Liver (tissue), 9 donors: Measurements from ENCODE around the gene TUBA4A. TPM values are rescaled to one million over a fixed set of nuclear protein-coding genes. Genes with fewer than 3 reads are reported as not detected.

ENCODE experiments used
- DNase-seq: peaks from one replicate; pipeline ENCODE4 v3.0.0-alpha.2; 2017; ENCODE audit warnings: low spot score
- H3K27ac ChIP-seq, 2 donors: one replicate each; pipeline ENCODE4 v1.7.0; 2013; ENCODE audit warnings: inconsistent platforms in 2 of 2, low read length in 2 of 2, control low read depth in 1 of 2, low read depth in 1 of 2, mild to moderate bottlenecking in 1 of 2
- H3K27me3 ChIP-seq, 4 donors: one replicate each; pipeline versions ENCODE4 v1.6.1 to v1.7.0; 2013; ENCODE audit warnings: low read length in 3 of 4, inconsistent platforms in 1 of 4, mild to moderate bottlenecking in 1 of 4, moderate library complexity in 1 of 4; ENCODE audit not compliant: control insufficient read depth in 4 of 4, insufficient read depth in 4 of 4
- H3K36me3 ChIP-seq, 4 donors: one replicate each; pipeline versions ENCODE4 v1.6.1 to v1.7.0; 2013; ENCODE audit warnings: low read length in 3 of 4, mild to moderate bottlenecking in 3 of 4, low read depth in 1 of 4, moderate library complexity in 1 of 4; ENCODE audit not compliant: control insufficient read depth in 4 of 4, insufficient read depth in 3 of 4
- H3K4me1 ChIP-seq, 4 donors: one replicate each; pipeline versions ENCODE4 v1.6.1 to v1.7.0; 2013; ENCODE audit warnings: low read length in 3 of 4, mild to moderate bottlenecking in 3 of 4, moderate library complexity in 1 of 4; ENCODE audit not compliant: control insufficient read depth in 4 of 4, insufficient read depth in 4 of 4
- H3K4me3 ChIP-seq, 3 donors: one replicate each; pipeline versions ENCODE4 v1.6.1 to v1.7.0; 2013; ENCODE audit warnings: low read length in 3 of 3, control low read depth in 1 of 3, low read depth in 1 of 3, mild to moderate bottlenecking in 1 of 3
- H3K9ac ChIP-seq, 2 donors: one replicate each; pipeline ENCODE4 v1.7.0; 2013; ENCODE audit warnings: low read length in 2 of 2, mild to moderate bottlenecking in 2 of 2, moderate library complexity in 2 of 2, control low read depth in 1 of 2, low read depth in 1 of 2
- H3K9me3 ChIP-seq, 4 donors: one replicate each; pipeline versions ENCODE4 v1.6.1 to v1.7.0; 2013; ENCODE audit warnings: low read length in 3 of 4; ENCODE audit not compliant: control insufficient read depth in 4 of 4
- EGR1 ChIP-seq, 2 donors: IDR thresholded peaks; 2 replicates each; pipeline ENCODE4 v1.6.1; 2016 to 2018; ENCODE audit warnings: antibody characterized with exemption in 2 of 2, low read depth in 2 of 2
- FOXA1 ChIP-seq: IDR thresholded peaks from 2 replicates; pipeline ENCODE4 v1.6.1; 2016; ENCODE audit warnings: antibody characterized with exemption
- FOXA2 ChIP-seq: IDR thresholded peaks from 2 replicates; pipeline ENCODE4 v1.6.1; 2016; ENCODE audit warnings: antibody characterized with exemption
- GABPA ChIP-seq, 2 donors: IDR thresholded peaks in 1 of 2; conservative IDR thresholded peaks in 1 of 2; 2 replicates each; pipeline ENCODE4 v1.6.1; 2016; ENCODE audit warnings: antibody characterized with exemption in 2 of 2, mild to moderate bottlenecking in 1 of 2, moderate library complexity in 1 of 2
- HNF4A ChIP-seq, 2 donors: conservative IDR thresholded peaks; 2 replicates each; pipeline ENCODE4 v1.6.1; 2016; ENCODE audit warnings: antibody characterized with exemption in 2 of 2, mild to moderate bottlenecking in 2 of 2
- HNF4G ChIP-seq: IDR thresholded peaks from 2 replicates; pipeline ENCODE4 v1.6.1; 2016; ENCODE audit warnings: antibody characterized with exemption
- JUND ChIP-seq, 2 donors: IDR thresholded peaks; 2 replicates each; pipeline ENCODE4 v1.6.1; 2016; ENCODE audit warnings: antibody characterized with exemption in 2 of 2
- NR2F2 ChIP-seq: IDR thresholded peaks from 2 replicates; pipeline ENCODE4 v1.6.1; 2016; ENCODE audit warnings: antibody characterized with exemption
- RAD21 ChIP-seq, 2 donors: IDR thresholded peaks; 2 replicates each; pipeline ENCODE4 v1.6.1; 2016; ENCODE audit warnings: antibody characterized with exemption in 2 of 2, mild to moderate bottlenecking in 2 of 2
- RXRA ChIP-seq, 2 donors: IDR thresholded peaks; 2 replicates each; pipeline ENCODE4 v1.6.1; 2017 to 2018; ENCODE audit warnings: antibody characterized with exemption in 2 of 2, mild to moderate bottlenecking in 1 of 2
- SP1 ChIP-seq: IDR thresholded peaks from 2 replicates; pipeline ENCODE4 v1.6.1; 2018; ENCODE audit warnings: antibody characterized with exemption, mild to moderate bottlenecking
- TAF1 ChIP-seq: conservative IDR thresholded peaks from 2 replicates; pipeline ENCODE4 v1.6.1; 2016; ENCODE audit warnings: antibody characterized with exemption, mild to moderate bottlenecking
- YY1 ChIP-seq: IDR thresholded peaks from 2 replicates; pipeline ENCODE4 v1.6.1; 2016; ENCODE audit warnings: antibody characterized with exemption, mild to moderate bottlenecking
- WGBS: extraction: QIAGEN DNeasy Blood & Tissue Kit; methylation state at CpG from one replicate; pipeline ENCODE4 v1.1.7; 2013; 5-methylcytosine and 5-hydroxymethylcytosine counted together
- polyA plus RNA-seq, 2 donors: library from polyadenylated mRNA; stranded (reverse) in 1 of 2; unstranded in 1 of 2; fragments of 200-250 nt in 1 of 2; fragments of >200 nt in 1 of 2; fragmentation: Nextera tagmentation in 1 of 2; extraction: Ambion mirVana in 1 of 2; gene quantifications; one replicate each; pipeline versions ENCODE4 v1.2.1 to v1.2.3, GENCODE V29; 2013 to 2015
- total RNA-seq, 2 donors: library from RNA; depleted of rRNA; stranded (reverse); fragments of >200 nt; gene quantifications; one replicate each; pipeline ENCODE4 v1.2.3, GENCODE V29; 2014
- TF ChIP-seq, protein P1 (sequence below): IDR thresholded peaks from 2 replicates; pipeline ENCODE4 v1.6.1; 2016; ENCODE audit warnings: antibody characterized with exemption, mild to moderate bottlenecking
- TF ChIP-seq, protein P2 (sequence below): IDR thresholded peaks from 2 replicates; pipeline ENCODE4 v1.6.1; 2016; ENCODE audit warnings: antibody characterized with exemption
- TF ChIP-seq, protein P3 (sequence below): IDR thresholded peaks from 2 replicates; pipeline ENCODE4 v1.6.1; 2016; ENCODE audit warnings: antibody characterized with exemption
- TF ChIP-seq, protein P4 (sequence below): fragments of 150-350 bp; IDR thresholded peaks from 2 replicates; pipeline ENCODE4 v1.5.1; 2017; ENCODE audit warnings: improper control_type of control experiment, low read depth, low read length; ENCODE audit not compliant: missing input control
- TF ChIP-seq, protein P5 (sequence below): IDR thresholded peaks from 2 replicates; pipeline ENCODE4 v1.6.1; 2016; ENCODE audit warnings: antibody characterized with exemption
- donor health status: healthy.
- donor health status: healthy.
- donor health status: healthy.
- donor health status: healthy.
- donor health status: healthy.

TUBA4A gene
- total and polyA plus RNA-seq, 4 donors, result 16.2 to 63.1 (median 31.6) TPM

DNA sequence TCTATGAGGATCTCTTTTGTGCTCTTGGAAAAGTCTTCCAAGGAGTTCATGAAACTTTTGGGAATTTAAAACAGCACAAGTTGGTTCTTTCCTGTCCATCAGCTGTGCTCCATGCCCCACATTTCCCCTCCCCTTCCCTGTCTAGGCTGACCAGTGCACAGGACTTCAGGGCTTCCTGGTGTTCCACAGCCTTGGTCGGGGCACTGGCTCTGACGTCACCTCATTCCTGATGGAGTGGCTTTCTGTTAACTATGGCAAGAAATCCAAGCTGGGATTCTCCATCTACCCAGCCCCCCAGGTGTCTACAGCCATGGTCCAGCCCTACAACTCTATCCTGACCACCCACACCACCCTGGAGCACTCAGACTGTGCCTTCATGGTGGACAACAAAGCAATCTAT, 17.3 kb upstream of the TUBA4A start (continued):
- TF ChIP-seq, protein P1, sequence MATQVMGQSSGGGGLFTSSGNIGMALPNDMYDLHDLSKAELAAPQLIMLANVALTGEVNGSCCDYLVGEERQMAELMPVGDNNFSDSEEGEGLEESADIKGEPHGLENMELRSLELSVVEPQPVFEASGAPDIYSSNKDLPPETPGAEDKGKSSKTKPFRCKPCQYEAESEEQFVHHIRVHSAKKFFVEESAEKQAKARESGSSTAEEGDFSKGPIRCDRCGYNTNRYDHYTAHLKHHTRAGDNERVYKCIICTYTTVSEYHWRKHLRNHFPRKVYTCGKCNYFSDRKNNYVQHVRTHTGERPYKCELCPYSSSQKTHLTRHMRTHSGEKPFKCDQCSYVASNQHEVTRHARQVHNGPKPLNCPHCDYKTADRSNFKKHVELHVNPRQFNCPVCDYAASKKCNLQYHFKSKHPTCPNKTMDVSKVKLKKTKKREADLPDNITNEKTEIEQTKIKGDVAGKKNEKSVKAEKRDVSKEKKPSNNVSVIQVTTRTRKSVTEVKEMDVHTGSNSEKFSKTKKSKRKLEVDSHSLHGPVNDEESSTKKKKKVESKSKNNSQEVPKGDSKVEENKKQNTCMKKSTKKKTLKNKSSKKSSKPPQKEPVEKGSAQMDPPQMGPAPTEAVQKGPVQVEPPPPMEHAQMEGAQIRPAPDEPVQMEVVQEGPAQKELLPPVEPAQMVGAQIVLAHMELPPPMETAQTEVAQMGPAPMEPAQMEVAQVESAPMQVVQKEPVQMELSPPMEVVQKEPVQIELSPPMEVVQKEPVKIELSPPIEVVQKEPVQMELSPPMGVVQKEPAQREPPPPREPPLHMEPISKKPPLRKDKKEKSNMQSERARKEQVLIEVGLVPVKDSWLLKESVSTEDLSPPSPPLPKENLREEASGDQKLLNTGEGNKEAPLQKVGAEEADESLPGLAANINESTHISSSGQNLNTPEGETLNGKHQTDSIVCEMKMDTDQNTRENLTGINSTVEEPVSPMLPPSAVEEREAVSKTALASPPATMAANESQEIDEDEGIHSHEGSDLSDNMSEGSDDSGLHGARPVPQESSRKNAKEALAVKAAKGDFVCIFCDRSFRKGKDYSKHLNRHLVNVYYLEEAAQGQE, result no peak
- no peak for TF ChIP-seq RXRA (IDR thresholded peaks at IDR 0.05)
- TF ChIP-seq FOXA2, result no peak
- TF ChIP-seq JUND (IDR thresholded peaks at IDR 0.05), result no peak
- TF ChIP-seq TAF1, result no peak

DNA sequence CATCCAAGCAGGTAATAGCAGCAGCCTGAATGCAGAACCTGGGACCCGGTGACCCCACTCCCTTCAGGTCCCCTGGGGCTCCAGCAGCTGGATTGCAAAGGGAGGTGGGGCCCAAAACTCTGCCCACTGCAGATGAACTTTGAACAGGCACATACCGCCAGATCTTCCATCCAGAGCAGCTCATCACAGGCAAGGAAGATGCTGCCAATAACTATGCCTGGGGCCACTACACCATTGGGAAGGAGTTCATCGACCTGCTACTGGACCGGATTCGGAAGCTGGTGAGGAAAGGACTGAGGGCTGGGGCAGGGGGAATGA, 16.3 kb upstream of the TUBA4A start:
- no peak for DNase-seq

More for the DNA sequence above, 16.3 kb upstream of the TUBA4A start:
- 31% methylated on average over 5 of the region's 5 CpGs for WGBS
- peaks cover 6 to 16% (median 12%) of the 10 kb centered on the region in 4 donors for H3K4me1 ChIP-seq
- H3K36me3 ChIP-seq, result no peaks in the 10 kb centered on the region
- H3K9ac ChIP-seq, result no peak overlapping the region
- H3K27me3 ChIP-seq, result no peaks in the 10 kb centered on the region
- H3K4me3 ChIP-seq, result no peak overlapping the region
- H3K27ac ChIP-seq, result no peak overlapping the region
- no peaks in the 10 kb centered on the region for H3K9me3 ChIP-seq
- TF ChIP-seq JUND (IDR thresholded peaks at IDR 0.05) (no peak), RXRA (IDR thresholded peaks at IDR 0.05) (peak; percentile 45 to 65), HNF4G (peak; percentile 27), FOXA1 (no peak), HNF4A (conservative IDR thresholded peaks at IDR 0.05) (peak; percentile 58 to 63), YY1 (no peak), GABPA (IDR thresholded peaks at IDR 0.05 in 1 of 2, conservative IDR thresholded peaks at IDR 0.05 in 1 of 2) (no peak), EGR1 (IDR thresholded peaks at IDR 0.05; ENCODE audit: low read depth in 2 of 2) (no peak), SP1 (peak; percentile 43), TAF1 (no peak), NR2F2 (no peak), FOXA2 (no peak), RAD21 (IDR thresholded peaks at IDR 0.05) (no peak)
- TF ChIP-seq, protein P2, sequence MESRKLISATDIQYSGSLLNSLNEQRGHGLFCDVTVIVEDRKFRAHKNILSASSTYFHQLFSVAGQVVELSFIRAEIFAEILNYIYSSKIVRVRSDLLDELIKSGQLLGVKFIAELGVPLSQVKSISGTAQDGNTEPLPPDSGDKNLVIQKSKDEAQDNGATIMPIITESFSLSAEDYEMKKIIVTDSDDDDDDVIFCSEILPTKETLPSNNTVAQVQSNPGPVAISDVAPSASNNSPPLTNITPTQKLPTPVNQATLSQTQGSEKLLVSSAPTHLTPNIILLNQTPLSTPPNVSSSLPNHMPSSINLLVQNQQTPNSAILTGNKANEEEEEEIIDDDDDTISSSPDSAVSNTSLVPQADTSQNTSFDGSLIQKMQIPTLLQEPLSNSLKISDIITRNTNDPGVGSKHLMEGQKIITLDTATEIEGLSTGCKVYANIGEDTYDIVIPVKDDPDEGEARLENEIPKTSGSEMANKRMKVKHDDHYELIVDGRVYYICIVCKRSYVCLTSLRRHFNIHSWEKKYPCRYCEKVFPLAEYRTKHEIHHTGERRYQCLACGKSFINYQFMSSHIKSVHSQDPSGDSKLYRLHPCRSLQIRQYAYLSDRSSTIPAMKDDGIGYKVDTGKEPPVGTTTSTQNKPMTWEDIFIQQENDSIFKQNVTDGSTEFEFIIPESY, result no peak
- TF ChIP-seq, protein P3, sequence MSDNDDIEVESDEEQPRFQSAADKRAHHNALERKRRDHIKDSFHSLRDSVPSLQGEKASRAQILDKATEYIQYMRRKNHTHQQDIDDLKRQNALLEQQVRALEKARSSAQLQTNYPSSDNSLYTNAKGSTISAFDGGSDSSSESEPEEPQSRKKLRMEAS, result no peak
- TF ChIP-seq, protein P4, sequence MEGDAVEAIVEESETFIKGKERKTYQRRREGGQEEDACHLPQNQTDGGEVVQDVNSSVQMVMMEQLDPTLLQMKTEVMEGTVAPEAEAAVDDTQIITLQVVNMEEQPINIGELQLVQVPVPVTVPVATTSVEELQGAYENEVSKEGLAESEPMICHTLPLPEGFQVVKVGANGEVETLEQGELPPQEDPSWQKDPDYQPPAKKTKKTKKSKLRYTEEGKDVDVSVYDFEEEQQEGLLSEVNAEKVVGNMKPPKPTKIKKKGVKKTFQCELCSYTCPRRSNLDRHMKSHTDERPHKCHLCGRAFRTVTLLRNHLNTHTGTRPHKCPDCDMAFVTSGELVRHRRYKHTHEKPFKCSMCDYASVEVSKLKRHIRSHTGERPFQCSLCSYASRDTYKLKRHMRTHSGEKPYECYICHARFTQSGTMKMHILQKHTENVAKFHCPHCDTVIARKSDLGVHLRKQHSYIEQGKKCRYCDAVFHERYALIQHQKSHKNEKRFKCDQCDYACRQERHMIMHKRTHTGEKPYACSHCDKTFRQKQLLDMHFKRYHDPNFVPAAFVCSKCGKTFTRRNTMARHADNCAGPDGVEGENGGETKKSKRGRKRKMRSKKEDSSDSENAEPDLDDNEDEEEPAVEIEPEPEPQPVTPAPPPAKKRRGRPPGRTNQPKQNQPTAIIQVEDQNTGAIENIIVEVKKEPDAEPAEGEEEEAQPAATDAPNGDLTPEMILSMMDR, result no peak
- TF ChIP-seq, protein P1, result no peak
- TF ChIP-seq, protein P5, sequence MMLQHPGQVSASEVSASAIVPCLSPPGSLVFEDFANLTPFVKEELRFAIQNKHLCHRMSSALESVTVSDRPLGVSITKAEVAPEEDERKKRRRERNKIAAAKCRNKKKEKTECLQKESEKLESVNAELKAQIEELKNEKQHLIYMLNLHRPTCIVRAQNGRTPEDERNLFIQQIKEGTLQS, result no peak
